Subcutaneous preadipocyte (primary cell): ENCODE results near the gene ZNRF4. TPM values are rescaled to one million over a fixed set of nuclear protein-coding genes. Genes with fewer than 3 reads are reported as not detected.

Source experiments
- total RNA-seq: library from RNA; depleted of rRNA; stranded (reverse); fragments of >200 nt; gene quantifications from 2 replicates; pipeline ENCODE4 v1.2.3, GENCODE V29; 2012

The ZNRF4 gene, protein sequence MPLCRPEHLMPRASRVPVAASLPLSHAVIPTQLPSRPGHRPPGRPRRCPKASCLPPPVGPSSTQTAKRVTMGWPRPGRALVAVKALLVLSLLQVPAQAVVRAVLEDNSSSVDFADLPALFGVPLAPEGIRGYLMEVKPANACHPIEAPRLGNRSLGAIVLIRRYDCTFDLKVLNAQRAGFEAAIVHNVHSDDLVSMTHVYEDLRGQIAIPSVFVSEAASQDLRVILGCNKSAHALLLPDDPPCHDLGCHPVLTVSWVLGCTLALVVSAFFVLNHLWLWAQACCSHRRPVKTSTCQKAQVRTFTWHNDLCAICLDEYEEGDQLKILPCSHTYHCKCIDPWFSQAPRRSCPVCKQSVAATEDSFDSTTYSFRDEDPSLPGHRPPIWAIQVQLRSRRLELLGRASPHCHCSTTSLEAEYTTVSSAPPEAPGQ
- total RNA-seq, result not detected in 2 replicates

GRCh38 chr19:5455367-5456129, at the start of gene ZNRF4:
Gene ZNRF4, plus strand, starts transcription at chr19:5455417. Its CDS starts 75 bp downstream, at chr19:5455492.

Other genes starting within 250 kb of the ZNRF4 start
- 78.8 and 93.0 TPM in 2 replicates for gene PTPRS, start 114.6 kb upstream of the ZNRF4 start, total RNA-seq
- gene TINCR, start 112.5 kb downstream of the ZNRF4 start, total RNA-seq, result under 0.01 TPM in 1 of 2 replicates, not detected in the other
- 27.9 and 45.0 TPM in 2 replicates for gene SAFB2, start 167.4 kb downstream of the ZNRF4 start, total RNA-seq
- 33.8 and 54.7 TPM in 2 replicates for gene SAFB, start 167.7 kb downstream of the ZNRF4 start, total RNA-seq
- 28.3 and 37.5 TPM in 2 replicates for gene MICOS13, start 225.1 kb downstream of the ZNRF4 start, total RNA-seq
- 4.7 and 11.4 TPM in 2 replicates for gene HSD11B1L, start 225.6 kb downstream of the ZNRF4 start, total RNA-seq
- 291 and 466 TPM in 2 replicates for gene RPL36, start 234.9 kb downstream of the ZNRF4 start, total RNA-seq